Keratinocyte (primary cell): Measurements from ENCODE around the gene DNTTIP2.

ENCODE experiments used
- CTCF ChIP-seq, 3 experiments: IDR thresholded peaks in 1 of 3; conservative IDR thresholded peaks in 1 of 3; optimal IDR thresholded peaks in 1 of 3; 2 replicates in 2 of 3; 3 replicates in 1 of 3; pipeline versions ENCODE3 to v1.5.1; 2011; ENCODE audit warnings: low read length in 3 of 3, mild to moderate bottlenecking in 3 of 3, moderate library complexity in 2 of 3, control low read depth in 1 of 3, inconsistent platforms in 1 of 3; ENCODE audit not compliant: insufficient read depth in 2 of 3; ENCODE audit errors: extremely low read depth in 1 of 3
- EZH2 ChIP-seq: IDR thresholded peaks from one replicate; pipeline ENCODE4 v1.6.1; 2012; ENCODE audit warnings: inconsistent platforms, mild to moderate bottlenecking, low read length, moderate library complexity

- TF ChIP-seq CTCF (optimal IDR thresholded peaks at IDR 0.05 in 1 of 3, IDR thresholded peaks at IDR 0.05 in 1 of 3, conservative IDR thresholded peaks at IDR 0.05 in 1 of 3; ENCODE audit: extremely low read depth in 1 of 3, insufficient read depth in 2 of 3, low read length in 3 of 3), result no peak
- no peak for TF ChIP-seq EZH2
Observed at GRCh38 chr1:93848350-93848883, 30.6 kb downstream of the DNTTIP2 start.
